Retina (tissue), 1 donor: ENCODE results near the gene ALG12.

Experiments used
- DNase-seq: peaks from one replicate; pipeline ENCODE4 v3.0.0-alpha.2; 2016

The ALG12 gene

GRCh38 chr22:49917974-49918910, at the start of gene ALG12, which contains the start of gene CRELD2:
Gene ALG12 (minus strand): TSS chr22:49918438. CDS start chr22:49913765, 4,673 bp downstream.
Gene CRELD2 (plus strand): TSS chr22:49918634. CDS start chr22:49918770, 136 bp downstream.
- peak; percentile 99 for DNase-seq

- no peak for DNase-seq
Observed at GRCh38 chr22:49967706-49968208, 49.5 kb upstream of the ALG12 start.

GRCh38 chr22:49966774-49967705, 48.8 kb upstream of the ALG12 start:
- no peak for DNase-seq

DNA sequence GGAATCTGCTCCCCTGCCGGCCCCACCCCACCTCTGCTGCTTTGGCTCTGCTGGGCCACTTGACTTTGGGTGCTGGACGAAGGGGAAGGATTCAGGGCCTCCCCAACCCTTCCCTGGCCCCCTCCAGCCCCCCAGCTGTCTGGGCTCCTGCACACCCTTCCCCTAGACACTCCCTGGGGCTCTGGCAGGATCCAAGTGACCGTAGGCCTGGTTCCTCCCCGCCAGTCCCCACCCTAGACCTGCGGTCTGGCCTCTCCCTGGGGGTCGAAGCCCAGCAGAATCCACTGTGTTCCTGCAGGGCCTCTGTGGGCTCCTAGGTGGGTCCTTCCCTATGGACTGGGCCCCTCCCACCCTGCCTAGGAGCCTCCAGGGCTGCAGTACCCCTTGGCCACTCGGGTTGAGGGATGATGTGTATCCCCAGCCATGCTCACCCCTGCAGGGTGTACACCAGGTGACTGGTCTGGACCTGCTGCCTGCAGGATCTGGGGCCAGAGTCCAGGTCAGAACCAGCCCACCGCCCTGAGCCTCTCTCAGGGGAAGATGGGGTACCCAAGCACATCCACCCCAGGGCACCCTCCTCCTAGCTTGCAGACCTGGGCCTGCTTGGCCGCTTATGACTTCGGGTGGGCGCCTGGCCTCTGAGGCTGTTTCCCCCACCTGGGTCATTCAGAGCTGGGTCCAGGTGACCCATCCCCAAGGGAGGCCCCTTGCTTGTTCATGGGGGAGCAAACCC, 48.0 kb upstream of the ALG12 start:
- DNase-seq: no peak

DNA sequence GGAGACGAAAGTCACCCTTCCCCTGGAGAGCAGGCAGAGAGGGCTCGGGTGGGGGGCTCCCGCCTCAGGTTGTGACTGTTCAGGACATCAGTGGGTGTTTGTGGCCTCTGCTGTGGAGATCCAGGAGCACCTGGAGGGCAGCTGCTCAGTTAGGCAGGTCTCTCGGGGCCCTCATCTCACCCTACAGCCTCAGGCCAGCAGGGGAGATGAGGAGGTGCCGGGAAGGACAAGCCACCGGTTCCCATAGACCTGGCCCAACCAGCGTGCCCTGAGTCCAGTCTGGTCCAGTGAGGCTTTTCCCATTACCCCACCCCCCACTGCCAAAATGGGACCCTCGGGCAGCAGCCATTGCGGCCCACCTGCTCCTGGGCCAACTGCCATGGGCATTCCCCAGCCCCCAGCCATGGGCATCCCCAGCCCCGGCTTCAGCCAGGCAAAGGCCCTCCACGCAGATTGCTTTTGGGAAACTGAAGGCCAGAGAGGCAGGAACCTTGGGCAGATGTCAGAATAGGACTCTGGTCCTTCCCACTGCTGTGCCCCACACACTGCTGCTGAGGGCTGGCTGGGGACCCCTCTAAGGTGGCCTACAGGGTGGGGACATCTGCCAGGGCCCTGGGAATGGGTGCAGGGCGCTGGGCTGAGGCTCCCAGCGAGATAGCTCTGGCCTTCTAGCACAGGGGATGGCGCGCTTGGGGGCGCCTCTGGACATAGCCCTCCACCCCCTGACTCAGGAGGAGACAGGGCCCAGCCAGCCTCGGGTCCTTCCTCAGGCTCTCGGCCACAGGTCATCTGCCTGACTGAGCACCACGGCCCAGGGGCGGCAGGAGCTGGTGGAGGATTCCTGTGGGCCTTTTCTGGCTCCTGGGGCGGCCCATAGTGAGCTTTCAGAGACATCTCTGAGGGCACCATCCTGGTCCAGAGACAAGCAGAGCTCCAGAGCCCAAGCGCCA, 47.1 kb upstream of the ALG12 start:
- no peak for DNase-seq

- DNase-seq: no peak
Observed at GRCh38 chr22:49964136-49965090, 46.2 kb upstream of the ALG12 start.

GRCh38 chr22:49963647-49964026, 45.4 kb upstream of the ALG12 start:
- DNase-seq: no peak

GRCh38 chr22:49962751-49963646, 44.8 kb upstream of the ALG12 start:
- DNase-seq: no peak

GRCh38 chr22:49962012-49962750, 43.9 kb upstream of the ALG12 start:
- DNase-seq: peak; percentile 63

GRCh38 chr22:49961601-49962011, 43.4 kb upstream of the ALG12 start:
- peak; percentile 67 for DNase-seq

DNA sequence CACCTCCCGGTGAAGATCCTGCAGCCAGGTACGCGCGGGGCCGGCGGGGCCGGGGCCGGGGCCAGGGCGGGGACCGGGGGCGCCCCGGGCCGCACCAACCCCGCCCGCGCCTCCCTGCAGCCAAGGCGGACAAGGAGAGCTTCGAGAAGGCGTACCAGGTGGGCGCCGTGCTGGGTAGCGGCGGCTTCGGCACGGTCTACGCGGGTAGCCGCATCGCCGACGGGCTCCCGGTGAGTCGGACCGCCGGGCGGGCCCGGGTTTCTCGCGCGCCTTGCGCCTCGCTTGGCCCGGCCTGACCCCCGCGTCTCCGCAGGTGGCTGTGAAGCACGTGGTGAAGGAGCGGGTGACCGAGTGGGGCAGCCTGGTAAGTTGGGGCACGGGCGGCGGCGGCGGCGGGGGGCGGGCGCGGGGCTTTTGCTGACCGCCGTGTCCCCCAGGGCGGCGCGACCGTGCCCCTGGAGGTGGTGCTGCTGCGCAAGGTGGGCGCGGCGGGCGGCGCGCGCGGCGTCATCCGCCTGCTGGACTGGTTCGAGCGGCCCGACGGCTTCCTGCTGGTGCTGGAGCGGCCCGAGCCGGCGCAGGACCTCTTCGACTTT, 42.9 kb upstream of the ALG12 start:
- no peak for DNase-seq

- DNase-seq: peak; percentile 95
Observed at GRCh38 chr22:49960159-49961004, 42.1 kb upstream of the ALG12 start, which contains the start of gene PIM3. Gene PIM3 (plus strand): TSS chr22:49960772. CDS start chr22:49960948, 176 bp downstream.

DNA sequence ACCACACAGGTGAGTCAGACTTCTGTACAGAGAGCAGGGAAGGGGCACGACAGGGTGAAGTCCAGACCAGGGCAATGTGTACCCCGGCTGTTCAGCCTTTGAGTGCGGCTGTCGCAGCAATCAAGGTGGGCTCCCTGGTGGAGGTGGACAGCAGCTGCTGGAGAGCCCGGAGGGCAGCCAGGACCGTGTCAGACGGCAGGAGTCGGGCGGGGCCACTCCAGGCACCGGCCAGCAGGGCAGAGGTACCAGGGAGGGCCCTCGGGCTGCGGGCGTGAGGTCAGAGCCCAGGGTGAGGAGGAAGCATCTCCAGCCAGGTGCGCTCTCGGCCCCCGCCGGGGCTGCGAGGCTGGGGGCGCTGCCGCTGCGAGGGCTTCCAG, 41.5 kb upstream of the ALG12 start:
- DNase-seq: no peak

DNA sequence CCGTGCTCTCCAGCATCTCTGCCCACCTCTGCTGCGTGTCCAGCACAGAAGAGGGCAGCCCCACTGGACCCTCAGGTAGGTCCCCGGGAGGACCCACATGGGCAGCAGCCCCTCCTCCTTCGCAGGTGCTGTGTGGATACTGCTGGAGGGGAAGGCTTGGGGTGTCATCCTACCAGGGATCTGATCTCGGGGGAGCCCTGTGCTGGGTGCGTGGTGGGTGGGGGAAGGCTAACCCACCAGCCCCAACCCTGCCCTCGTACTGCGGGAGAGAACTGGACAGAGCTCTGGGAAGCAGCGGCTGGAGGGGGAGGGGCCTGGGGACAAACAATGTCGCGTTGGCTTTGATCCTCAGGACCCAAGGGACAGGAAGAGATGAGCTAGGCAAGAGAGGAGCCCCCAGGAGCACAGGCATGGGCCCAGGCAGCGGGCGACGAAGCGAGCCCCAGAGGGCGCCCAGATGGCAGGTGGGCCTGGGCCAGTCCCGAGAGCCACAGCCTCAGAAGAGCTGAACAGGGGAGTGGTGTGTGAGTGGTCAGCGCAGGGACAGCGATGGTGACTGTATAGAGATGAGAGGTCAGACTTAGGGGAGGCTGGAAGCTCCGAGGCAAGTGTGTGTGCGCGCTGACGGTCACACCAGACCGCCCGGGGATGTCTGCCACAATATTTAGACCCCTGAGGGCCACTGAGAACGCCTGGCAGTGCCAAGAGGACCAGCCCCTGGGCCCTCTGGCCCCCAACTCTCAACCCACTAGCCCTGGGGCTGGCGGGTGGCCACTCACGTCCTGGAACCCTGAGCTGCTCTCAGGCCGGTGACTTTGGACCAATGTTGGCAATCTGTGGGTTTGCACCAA, 40.9 kb upstream of the ALG12 start:
- no peak for DNase-seq

GRCh38 chr22:49958366-49958921, 40.2 kb upstream of the ALG12 start:
- DNase-seq: no peak
